OCI-LY7 (cell line): ENCODE results near the gene B3GNT5. TPM values are rescaled to one million over a fixed set of nuclear protein-coding genes. Genes with fewer than 3 reads are reported as not detected.

Experiments used
- BruUV-seq: library from RNA; stranded (reverse); fragments of 400-500 nt; replicated peaks from 2 replicates; lab custom pipeline; 2021; lab: Mats Ljungman, UMichigan
- CTCF ChIA-PET: fragments of 300-600 bp; sonication (Branson Sonifier 250); formaldehyde crosslinking; loops from one replicate; lab custom pipeline; 2022; ENCODE audit warnings: antibody characterized with exemption; ENCODE audit not compliant: unreplicated experiment; lab: Charles Lee
- POLR2A ChIA-PET: fragments of 300-600 bp; sonication (Branson Sonifier 250); formaldehyde crosslinking; loops from one replicate; lab custom pipeline; 2022; ENCODE audit warnings: antibody characterized with exemption; lab: Charles Lee
- DNase-seq: peaks from one replicate; pipeline ENCODE4 v3.0.0-alpha.2; 2015; ENCODE audit warnings: low spot score
- H2AFZ ChIP-seq: fragments of 200-600 bp; sonication (generic), shearing (Covaris generic); 2 replicates; pipeline ENCODE4 v1.6.1; 2014; ENCODE audit warnings: mild to moderate bottlenecking, antibody characterized with exemption, low read length, moderate library complexity
- H3K27ac ChIP-seq: fragments of 200-600 bp; sonication (generic); 2 replicates; pipeline ENCODE4 v1.5.1; 2014; ENCODE audit warnings: mixed run types, low read depth, mild to moderate bottlenecking, moderate library complexity, low read length, inconsistent platforms; ENCODE audit not compliant: poor library complexity, severe bottlenecking
- H3K36me3 ChIP-seq: fragments of 200-600 bp; sonication (generic); 2 replicates; pipeline ENCODE4 v1.6.1; 2014; ENCODE audit warnings: mild to moderate bottlenecking, antibody characterized with exemption, low read length, moderate library complexity, mixed read lengths; ENCODE audit not compliant: insufficient read depth
- H3K4me1 ChIP-seq: fragments of 200-600 bp; sonication (generic); 2 replicates; pipeline ENCODE4 v1.5.1; 2014; ENCODE audit warnings: mild to moderate bottlenecking, low read length; ENCODE audit not compliant: insufficient read depth, poor library complexity, severe bottlenecking
- H3K4me2 ChIP-seq: fragments of 200-600 bp; sonication (generic); 2 replicates; pipeline ENCODE4 v1.6.1; 2014; ENCODE audit warnings: mild to moderate bottlenecking, low read length
- H3K4me3 ChIP-seq: fragments of 200-600 bp; sonication (generic); 2 replicates; pipeline ENCODE4 v1.5.1; 2014; ENCODE audit warnings: mild to moderate bottlenecking, low read depth, low read length; ENCODE audit not compliant: poor library complexity, severe bottlenecking
- H3K79me2 ChIP-seq: fragments of 200-600 bp; sonication (generic); 2 replicates; pipeline ENCODE4 v1.6.1; 2016; ENCODE audit warnings: low read depth, mild to moderate bottlenecking, low read length, moderate library complexity, mixed read lengths; ENCODE audit not compliant: insufficient read depth
- H3K9me2 ChIP-seq: fragments of 200-600 bp; sonication (generic); 2 replicates; pipeline ENCODE4 v1.6.1; 2016; ENCODE audit warnings: mild to moderate bottlenecking, low read length, mixed read lengths; ENCODE audit not compliant: insufficient read depth
- H3K9me3 ChIP-seq: fragments of 200-600 bp; sonication (generic); 2 replicates; pipeline ENCODE4 v1.6.1; 2014; ENCODE audit warnings: mild to moderate bottlenecking, mixed run types, low read length, mixed read lengths
- H4K20me1 ChIP-seq: fragments of 200-600 bp; sonication (generic); 2 replicates; pipeline ENCODE4 v1.6.1; 2014; ENCODE audit warnings: mild to moderate bottlenecking, antibody characterized with exemption, low read length, moderate library complexity, mixed read lengths; ENCODE audit not compliant: insufficient read depth
- EZH2phosphoT487 ChIP-seq: fragments of 200-600 bp; sonication (generic); IDR thresholded peaks from 2 replicates; pipeline ENCODE4 v1.6.1; 2018; ENCODE audit warnings: low read depth, borderline replicate concordance, mild to moderate bottlenecking, mixed run types, antibody characterized with exemption, low read length, moderate library complexity, mixed read lengths
- intact Hi-C: fragments of 100-400 bp; cut with micrococcal nuclease; formaldehyde crosslinking; loops from one replicate; pipeline ENCODE4 v1.10.0; 2022; ENCODE audit not compliant: unreplicated experiment
- total RNA-seq, 2 experiments: library from RNA; depleted of rRNA in 1 of 2; stranded (reverse); fragments of >200 nt in 1 of 2; shearing (Covaris generic) in 1 of 2; gene quantifications; 2 replicates each; pipeline ENCODE4 v1.2.3, GENCODE V29; 2014 to 2022
- TF ChIP-seq, protein P1 (sequence below): fragments of 200-600 bp; sonication (generic); conservative IDR thresholded peaks from 2 replicates; pipeline ENCODE4 v1.5.1; 2014; ENCODE audit warnings: mild to moderate bottlenecking, antibody characterized with exemption, low read length, moderate library complexity, mixed read lengths

The B3GNT5 gene
- total RNA-seq, 2 experiments from 2014 or later, result 0.11 TPM; not detected in 1

DNA sequence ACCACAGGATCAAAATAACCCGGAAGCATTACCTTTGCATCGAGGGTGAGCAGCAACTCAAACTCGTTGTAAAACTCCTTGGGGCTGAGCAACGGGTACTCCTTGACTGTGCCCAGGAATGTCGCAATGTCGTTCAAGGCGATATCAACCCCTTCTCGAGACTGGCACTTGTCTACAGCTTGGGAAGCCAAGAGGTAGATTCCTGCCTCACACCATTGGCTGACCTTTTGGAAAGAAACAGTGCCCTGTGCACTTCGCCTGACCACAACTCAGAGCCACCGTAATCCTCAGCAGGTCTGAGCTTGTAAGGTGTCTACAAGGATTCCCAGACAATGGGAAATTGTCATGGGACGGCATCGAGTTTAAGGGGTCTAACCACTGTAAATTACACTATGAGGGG, 43.9 kb downstream of the B3GNT5 start:
- H3K27ac ChIP-seq, result no peak overlapping the region
- intact Hi-C loops, result no loop called here
- H3K79me2 ChIP-seq, result no peaks in the 10 kb centered on the region
- CTCF ChIA-PET, result no interaction called here
- H3K4me3 ChIP-seq, result no peak overlapping the region
- H3K4me2 ChIP-seq, result no peak overlapping the region
- no peaks in the 10 kb centered on the region for H3K9me2 ChIP-seq
- no TSS peak for BruUV-seq
- H3K36me3 ChIP-seq, result no peaks in the 10 kb centered on the region
- no peaks in the 10 kb centered on the region for H4K20me1 ChIP-seq
- H2AFZ ChIP-seq, result no peak overlapping the region
- H3K9me3 ChIP-seq, result no peaks in the 10 kb centered on the region
- H3K4me1 ChIP-seq, result no peaks in the 10 kb centered on the region
- no peak for DNase-seq
- no peak for TF ChIP-seq EZH2phosphoT487
- TF ChIP-seq, protein P1, sequence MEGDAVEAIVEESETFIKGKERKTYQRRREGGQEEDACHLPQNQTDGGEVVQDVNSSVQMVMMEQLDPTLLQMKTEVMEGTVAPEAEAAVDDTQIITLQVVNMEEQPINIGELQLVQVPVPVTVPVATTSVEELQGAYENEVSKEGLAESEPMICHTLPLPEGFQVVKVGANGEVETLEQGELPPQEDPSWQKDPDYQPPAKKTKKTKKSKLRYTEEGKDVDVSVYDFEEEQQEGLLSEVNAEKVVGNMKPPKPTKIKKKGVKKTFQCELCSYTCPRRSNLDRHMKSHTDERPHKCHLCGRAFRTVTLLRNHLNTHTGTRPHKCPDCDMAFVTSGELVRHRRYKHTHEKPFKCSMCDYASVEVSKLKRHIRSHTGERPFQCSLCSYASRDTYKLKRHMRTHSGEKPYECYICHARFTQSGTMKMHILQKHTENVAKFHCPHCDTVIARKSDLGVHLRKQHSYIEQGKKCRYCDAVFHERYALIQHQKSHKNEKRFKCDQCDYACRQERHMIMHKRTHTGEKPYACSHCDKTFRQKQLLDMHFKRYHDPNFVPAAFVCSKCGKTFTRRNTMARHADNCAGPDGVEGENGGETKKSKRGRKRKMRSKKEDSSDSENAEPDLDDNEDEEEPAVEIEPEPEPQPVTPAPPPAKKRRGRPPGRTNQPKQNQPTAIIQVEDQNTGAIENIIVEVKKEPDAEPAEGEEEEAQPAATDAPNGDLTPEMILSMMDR, result no peak
- POLR2A ChIA-PET, result no interaction called here

DNA sequence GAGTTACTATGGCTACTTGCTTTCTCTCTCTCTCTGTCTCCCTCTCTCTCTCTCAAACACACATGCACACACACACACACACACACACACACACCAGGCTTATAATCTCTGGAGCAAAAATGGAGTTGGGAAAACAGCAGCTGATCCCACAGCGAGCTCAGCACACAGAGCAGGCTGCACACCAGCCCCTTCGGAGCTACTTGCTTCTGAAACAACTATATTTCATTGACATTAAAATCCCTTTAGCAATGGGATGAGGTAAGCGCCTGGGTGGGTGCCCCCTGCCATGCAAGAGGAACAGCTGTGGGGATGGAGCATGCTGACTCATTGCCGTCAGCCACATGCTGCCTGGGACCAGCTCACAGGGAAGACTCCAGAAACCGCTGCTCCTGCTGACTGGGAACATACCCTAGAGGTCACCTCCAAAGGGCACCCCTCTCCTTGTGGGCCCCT, 45.7 kb downstream of the B3GNT5 start:
- H3K27ac ChIP-seq, result no peak overlapping the region
- no peaks in the 10 kb centered on the region for H3K36me3 ChIP-seq
- TF ChIP-seq, protein P1, result no peak
- no peak for TF ChIP-seq EZH2phosphoT487
- H3K4me3 ChIP-seq, result no peak overlapping the region
- no peaks in the 10 kb centered on the region for H3K79me2 ChIP-seq
- H3K4me2 ChIP-seq, result no peak overlapping the region
- H2AFZ ChIP-seq, result no peak overlapping the region
- BruUV-seq, result no TSS peak
- no peaks in the 10 kb centered on the region for H3K4me1 ChIP-seq
- intact Hi-C loops, result no loop called here
- no peaks in the 10 kb centered on the region for H3K9me3 ChIP-seq
- CTCF ChIA-PET, result no interaction called here
- no peaks in the 10 kb centered on the region for H3K9me2 ChIP-seq
- POLR2A ChIA-PET, result interaction anchor here (0.6 kb wide), 2 partner anchors 143 to 1050 kb away, joined by 4 to 5 read pairs; no protein-coding TSS in a partner anchor
- no peak for DNase-seq
- no peaks in the 10 kb centered on the region for H4K20me1 ChIP-seq

DNA sequence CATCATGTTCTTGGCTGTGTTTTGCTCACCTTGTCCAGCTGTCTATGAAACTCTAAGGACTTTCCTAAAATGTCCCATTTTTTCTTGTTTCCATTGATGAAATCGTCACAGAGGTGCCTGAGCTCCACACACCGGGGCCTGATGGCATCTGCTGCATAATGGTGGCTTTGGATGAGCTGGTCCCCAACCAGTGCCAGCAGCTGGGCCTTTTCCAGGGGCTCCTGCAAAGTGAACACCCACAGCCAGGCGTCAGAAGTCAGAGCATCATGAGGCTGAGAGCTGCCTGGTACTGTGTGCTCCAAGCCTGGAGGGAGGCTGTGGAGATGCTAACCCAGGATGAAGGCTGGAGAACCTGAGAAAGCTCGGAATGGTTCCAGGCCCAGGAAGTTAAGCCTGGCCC, 46.9 kb downstream of the B3GNT5 start:
- no peak overlapping the region for H3K4me3 ChIP-seq
- no peak overlapping the region for H3K27ac ChIP-seq
- intact Hi-C loops, result no loop called here
- POLR2A ChIA-PET, result no interaction called here
- H3K36me3 ChIP-seq, result no peaks in the 10 kb centered on the region
- H4K20me1 ChIP-seq, result no peaks in the 10 kb centered on the region
- DNase-seq, result no peak
- no peaks in the 10 kb centered on the region for H3K9me3 ChIP-seq
- no peak overlapping the region for H2AFZ ChIP-seq
- BruUV-seq, result no TSS peak
- TF ChIP-seq, protein P1, result no peak
- no peak for TF ChIP-seq EZH2phosphoT487
- no peaks in the 10 kb centered on the region for H3K79me2 ChIP-seq
- no peak overlapping the region for H3K4me2 ChIP-seq
- CTCF ChIA-PET, result no interaction called here
- no peaks in the 10 kb centered on the region for H3K9me2 ChIP-seq
- H3K4me1 ChIP-seq, result no peaks in the 10 kb centered on the region
